ENCODE results near the gene PLS1.

DNA sequence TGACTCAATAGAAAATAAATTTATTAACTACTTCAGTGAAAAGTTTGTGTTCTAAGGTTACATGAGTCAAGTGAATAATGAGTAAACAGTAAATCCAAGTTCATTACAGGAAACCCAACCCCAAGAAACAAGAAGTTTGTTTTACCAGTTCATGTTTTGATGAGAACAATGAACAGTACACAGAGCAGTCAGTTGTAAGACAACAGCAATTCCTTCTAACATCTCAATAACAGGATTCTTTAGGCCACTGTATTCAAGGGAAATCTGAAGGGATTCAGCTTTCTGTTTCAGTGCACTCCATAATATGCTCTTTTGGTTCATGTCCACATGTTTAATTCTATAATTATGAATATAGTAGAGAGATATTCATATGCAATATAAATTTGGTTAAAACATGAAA lies 36.1 kb upstream of the PLS1 start:
- TF ChIP-seq, protein P1, sequence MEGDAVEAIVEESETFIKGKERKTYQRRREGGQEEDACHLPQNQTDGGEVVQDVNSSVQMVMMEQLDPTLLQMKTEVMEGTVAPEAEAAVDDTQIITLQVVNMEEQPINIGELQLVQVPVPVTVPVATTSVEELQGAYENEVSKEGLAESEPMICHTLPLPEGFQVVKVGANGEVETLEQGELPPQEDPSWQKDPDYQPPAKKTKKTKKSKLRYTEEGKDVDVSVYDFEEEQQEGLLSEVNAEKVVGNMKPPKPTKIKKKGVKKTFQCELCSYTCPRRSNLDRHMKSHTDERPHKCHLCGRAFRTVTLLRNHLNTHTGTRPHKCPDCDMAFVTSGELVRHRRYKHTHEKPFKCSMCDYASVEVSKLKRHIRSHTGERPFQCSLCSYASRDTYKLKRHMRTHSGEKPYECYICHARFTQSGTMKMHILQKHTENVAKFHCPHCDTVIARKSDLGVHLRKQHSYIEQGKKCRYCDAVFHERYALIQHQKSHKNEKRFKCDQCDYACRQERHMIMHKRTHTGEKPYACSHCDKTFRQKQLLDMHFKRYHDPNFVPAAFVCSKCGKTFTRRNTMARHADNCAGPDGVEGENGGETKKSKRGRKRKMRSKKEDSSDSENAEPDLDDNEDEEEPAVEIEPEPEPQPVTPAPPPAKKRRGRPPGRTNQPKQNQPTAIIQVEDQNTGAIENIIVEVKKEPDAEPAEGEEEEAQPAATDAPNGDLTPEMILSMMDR (IDR thresholded peaks at IDR 0.05) = no peak
- TF ChIP-seq POLR2A (IDR thresholded peaks at IDR 0.05) (no peak), EP300 (IDR thresholded peaks at IDR 0.05; ENCODE audit: low read depth) (no peak), POLR2AphosphoS5 (IDR thresholded peaks at IDR 0.05) (no peak)
